NCI-H524 treated with DMSO at 0.1 percent for 48 hours (cell line): ENCODE data around the gene RTTN.

Experiments
- DNase-seq: peaks from one replicate; lab custom pipeline; 2025; lab: John Stamatoyannopoulos, UW

The RTTN gene

DNA sequence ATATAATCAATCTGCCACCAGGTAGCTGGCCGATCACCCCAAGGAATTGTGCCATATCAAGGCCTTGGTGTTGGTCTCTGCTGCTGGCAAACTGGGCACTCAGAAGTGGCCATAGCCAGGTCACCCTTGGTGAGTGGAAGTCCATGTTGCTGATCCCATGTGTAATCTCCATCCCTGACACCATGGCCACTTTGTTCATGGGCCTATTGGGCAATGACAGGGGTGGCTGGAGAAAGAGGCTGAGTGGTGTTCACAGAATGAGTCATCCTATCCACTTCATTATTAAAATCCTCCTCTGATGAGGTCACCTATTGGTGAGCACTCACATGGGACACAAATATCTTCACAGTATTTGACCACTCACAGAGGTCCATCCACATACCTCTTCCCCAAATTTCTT lies 231.1 kb downstream of the RTTN start:
- no peak for DNase-seq

DNA sequence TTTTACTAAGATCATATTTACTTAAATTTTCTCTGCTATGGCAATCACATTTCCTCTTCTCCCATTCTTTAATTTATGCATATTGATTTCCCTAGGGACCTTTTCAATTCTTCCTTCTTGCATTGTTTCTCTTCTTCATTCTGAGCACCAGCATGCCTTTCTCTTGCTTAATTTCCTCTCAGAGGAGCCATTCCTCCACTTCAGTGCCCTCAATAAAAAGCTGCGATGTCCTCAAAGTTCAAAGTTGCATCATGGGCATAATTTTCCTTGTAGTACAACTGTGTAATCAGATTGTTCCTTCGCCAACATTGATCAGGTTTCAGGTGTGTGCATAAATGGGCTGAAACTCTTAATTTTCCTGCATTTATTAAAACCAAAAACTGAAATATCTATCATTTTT lies 236.0 kb downstream of the RTTN start:
- DNase-seq, result no peak

DNA sequence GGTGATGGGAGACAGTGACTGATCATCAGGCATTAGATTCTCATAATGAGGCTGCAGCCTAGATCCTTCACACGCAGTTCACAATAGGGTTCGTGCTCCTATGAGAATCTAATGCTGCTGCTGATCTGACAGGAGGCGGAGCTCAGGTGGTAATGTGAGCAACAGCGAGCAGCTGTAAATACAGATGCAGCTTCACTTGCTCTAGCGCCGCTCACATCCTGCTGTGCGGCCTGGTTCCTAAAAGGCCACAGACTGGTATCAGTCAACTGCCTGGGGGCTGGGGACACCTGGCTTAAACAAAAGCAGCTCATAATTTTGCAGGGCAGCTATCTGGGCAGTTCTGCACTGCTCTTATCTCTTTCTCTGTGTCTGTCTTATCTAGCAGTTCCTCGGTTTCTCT lies 237.4 kb downstream of the RTTN start:
- no peak for DNase-seq

DNA sequence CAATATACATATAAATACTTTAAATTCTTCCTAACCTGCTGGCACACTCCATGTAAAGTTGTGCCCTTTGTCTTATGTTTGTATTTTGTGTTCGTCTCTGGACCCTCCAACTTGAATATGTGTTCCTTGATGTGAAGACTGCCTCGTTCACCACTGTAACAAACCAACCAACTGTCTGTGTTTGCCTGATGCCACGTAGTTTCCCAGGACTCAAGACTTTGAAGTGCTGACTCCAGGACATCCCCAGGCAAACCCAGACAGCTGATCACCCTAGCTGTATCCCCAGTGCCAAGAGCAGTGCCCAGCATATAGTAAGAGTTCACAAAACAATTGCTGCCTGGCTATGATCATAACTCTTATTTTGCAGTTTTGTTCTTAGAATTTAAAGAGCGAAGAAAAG lies 242.3 kb downstream of the RTTN start:
- no peak for DNase-seq

DNA sequence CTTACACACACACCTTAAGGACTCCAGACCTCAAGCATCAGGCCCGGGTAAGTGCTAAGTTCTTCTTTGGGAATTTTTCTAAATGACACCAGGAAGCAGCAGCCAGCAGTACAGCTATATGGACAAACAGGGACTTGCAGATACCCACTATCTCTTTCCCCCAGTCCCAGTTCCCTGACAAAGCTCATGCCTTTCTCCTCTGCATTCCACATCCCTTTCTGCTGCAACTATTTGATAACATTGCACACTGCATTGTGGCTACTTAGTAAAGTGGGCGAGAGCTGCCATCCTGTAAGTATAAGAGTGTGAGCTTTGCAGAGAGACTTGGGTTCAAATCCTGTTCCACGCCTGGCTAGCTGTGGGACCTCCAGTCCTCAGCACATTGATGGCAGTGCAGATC lies 243.8 kb downstream of the RTTN start:
- DNase-seq, result no peak

DNA sequence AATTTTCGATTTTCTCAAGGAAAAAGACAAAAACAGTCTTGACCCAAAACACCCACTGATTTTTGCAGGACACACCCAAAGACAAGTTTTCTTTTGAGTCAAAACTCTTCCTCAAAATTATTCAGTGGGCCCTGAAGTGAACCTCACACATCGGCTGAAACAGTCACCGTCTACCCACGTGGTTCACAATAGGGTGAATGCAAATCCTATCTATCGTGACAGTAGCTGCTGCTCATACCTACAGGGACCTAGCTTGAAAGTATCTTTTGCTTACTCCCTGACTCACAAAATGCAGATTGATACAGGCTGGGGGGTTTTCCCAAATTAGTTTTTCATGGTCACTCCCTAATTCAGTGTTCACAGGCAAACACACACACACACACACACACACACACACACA lies 247.1 kb downstream of the RTTN start:
- DNase-seq, result no peak

DNA sequence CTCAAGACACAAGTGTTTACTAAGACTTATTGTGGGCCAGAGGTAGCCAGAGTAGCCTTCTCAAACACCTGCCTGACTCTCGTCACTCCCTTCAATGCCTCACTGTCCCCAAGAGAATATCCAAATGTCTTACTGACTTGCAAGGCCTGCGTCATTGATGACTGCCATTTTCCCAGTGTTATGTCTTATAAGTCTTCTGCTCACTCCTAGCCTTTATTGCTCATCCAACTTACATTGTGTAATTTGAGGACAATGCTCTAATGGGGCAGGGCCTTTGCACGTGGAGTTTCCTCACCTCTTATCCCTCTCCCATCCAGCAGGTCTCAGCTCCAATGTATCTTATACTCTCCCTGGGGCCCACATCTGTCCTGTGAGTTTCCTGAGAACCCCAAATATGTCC lies 247.7 kb downstream of the RTTN start:
- DNase-seq, result no peak

DNA sequence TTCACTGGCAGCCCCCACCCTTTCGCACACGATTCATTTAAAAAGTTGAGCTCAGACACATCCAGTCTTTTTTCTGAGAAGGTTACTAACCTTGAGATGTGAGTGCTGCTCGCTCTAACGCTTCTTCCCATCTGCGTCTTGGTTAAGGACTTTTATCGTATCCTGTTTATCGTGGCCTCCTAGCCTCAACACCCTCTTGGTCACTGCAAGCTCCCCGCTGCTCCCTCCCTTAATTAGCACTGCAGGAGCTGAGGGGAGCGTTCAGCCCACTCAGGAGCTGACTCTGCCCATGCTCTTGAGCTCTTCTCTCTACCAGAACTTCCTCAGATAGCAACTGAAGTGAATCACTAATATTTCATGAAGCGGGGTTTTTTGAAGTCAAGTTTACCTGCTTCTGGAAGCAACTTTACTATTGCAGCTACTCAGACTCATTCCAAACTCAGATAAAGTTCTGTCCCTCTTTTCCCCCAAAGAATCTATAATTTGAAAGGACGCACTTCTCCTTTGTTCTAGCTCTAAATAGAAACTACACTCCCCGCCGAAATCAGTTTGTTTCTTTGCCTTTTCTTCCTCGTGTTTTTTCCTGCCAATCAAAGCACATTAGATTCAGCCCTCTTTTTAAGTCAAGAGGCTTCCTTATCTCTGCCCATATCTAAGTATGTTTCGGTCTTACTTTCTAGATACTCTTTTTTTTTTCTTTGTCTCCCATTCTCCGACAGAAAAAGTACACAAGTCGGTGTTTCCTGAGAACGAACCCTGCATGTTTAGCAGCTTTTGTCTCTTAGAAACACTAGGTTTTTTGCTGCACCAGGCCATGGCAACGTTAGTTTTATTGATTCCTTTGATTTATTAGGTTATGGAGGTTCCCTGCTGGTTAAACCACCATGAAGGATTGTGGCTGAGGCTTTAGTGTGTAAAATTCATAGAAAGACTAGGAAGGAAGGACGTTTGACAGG lies 248.5 kb downstream of the RTTN start:
- no peak for DNase-seq

DNA sequence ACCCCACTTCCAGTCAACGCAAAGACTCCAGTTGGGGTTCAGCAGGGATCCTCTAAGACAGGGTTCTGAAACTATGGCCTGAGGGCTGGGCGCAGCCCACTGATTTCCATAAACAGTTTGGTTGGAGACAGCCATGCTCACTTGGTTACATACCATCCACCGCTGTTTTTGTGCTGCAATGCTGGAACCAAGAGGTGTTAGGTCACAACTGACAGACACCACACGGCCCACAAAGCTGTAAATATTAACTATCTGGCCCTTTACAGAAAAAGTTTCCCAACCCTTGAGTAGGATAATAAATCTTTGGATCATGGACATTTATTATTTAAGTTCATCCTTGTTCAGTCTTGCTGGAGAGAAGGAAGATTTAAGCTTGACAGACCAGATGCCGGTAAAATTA lies 249.4 kb downstream of the RTTN start:
- no peak for DNase-seq

DNA sequence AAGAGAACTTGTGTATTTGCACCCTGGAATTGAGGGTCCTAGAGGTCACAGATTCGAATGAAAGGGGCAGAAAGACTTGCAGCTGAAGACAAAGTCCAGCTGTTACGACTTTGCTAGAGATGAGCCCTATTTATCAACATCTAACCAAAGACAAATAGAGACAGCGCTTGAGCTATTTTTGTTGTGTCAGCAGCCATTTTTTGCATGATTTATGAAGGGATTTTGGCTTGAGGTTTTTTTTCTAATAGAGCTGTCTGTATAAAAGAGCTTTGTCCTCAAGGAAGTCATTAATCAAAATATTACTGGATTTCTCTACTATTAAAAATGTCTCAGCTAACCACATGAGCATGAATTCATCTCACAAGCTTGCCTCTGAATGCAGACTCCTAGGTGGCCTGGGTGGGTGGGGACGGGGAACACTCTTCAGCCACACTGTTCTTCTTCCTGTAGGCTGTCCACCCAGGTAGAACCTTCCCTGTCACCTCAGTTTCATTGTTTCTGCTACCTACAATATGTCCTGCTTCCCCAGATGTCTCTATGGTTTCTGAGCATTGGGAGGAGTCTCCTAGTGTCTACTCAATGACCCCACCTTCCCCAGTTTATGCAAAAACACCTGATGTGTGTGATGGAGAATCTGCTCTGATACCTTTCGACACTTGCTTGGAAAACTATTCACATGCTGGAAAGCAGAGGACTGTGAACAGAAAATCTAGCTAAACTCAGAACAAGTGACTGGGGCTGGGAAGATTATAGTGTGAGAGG lies 250.6 kb downstream of the RTTN start:
- no peak for DNase-seq

DNA sequence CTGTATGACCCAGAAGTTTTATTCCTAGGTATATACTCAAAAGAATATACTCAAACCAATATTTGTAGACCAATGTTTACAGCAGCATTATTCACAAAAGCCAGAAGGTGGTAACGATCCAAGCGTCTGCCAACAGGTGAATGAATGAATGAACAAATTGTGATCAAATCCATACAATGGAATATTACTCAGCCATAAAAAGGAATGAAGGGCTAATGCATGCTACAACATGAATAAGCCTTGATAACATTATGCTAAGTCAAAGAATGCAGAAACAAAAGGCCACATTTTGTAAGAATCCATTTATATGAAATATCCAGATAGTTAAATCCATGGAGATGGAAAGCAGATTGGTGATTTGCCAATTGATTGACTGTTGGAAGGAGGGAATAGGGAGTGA lies 252.3 kb downstream of the RTTN start:
- DNase-seq, result no peak
